OCI-LY1 (cell line): ENCODE results near the gene CHRNA3.

Experiments used
- EZH2 ChIP-seq: fragments of 200-600 bp; sonication (generic), shearing (Covaris generic); IDR thresholded peaks from 2 replicates; pipeline ENCODE4 v1.8.0; 2017; ENCODE audit warnings: borderline replicate concordance, mixed run types, mild to moderate bottlenecking, antibody characterized with exemption, low read length, moderate library complexity, mixed read lengths
- TF ChIP-seq, protein P1 (sequence below): fragments of 200-600 bp; sonication (generic), shearing (Covaris generic); IDR thresholded peaks from 2 replicates; pipeline ENCODE4 v1.5.1; 2017; ENCODE audit warnings: mild to moderate bottlenecking, antibody characterized with exemption, low read length, moderate library complexity, mixed read lengths

DNA sequence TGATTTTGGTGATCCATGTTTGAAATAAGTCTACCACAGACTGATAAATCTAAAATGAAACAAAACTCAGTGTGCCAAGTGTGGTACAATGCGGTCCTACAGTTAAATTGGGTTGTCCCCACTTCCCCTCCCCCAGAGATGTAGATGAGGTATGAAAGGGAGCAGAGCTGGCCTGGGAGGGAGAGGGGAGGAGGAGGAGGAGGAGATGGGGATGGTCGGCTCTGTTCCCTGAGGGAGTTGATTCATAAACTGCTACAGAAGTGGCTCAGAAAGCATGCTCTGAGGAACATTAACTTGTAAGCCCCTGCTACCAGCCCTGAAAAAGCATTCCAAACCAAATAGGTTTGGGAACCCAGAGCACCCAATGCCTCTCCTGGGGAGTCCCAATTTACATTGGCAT is 48.2 kb upstream of the CHRNA3 start:
- TF ChIP-seq, protein P1, sequence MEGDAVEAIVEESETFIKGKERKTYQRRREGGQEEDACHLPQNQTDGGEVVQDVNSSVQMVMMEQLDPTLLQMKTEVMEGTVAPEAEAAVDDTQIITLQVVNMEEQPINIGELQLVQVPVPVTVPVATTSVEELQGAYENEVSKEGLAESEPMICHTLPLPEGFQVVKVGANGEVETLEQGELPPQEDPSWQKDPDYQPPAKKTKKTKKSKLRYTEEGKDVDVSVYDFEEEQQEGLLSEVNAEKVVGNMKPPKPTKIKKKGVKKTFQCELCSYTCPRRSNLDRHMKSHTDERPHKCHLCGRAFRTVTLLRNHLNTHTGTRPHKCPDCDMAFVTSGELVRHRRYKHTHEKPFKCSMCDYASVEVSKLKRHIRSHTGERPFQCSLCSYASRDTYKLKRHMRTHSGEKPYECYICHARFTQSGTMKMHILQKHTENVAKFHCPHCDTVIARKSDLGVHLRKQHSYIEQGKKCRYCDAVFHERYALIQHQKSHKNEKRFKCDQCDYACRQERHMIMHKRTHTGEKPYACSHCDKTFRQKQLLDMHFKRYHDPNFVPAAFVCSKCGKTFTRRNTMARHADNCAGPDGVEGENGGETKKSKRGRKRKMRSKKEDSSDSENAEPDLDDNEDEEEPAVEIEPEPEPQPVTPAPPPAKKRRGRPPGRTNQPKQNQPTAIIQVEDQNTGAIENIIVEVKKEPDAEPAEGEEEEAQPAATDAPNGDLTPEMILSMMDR: no peak
- TF ChIP-seq EZH2: no peak
